ENCODE data around the gene PDE11A. TPM values are rescaled to one million over a fixed set of nuclear protein-coding genes. Genes with fewer than 3 reads are reported as not detected.

PDE11A gene
- total and polyA plus RNA-seq, 2 experiments from 2014 or later, result 0.08 to 0.73 TPM

- no peak overlapping the region for H2AFZ ChIP-seq
- no peak overlapping the region for H3K27ac Mint-ChIP-seq
- no peak for DNase-seq (ENCODE audit: low spot score)
- H3K4me1 ChIP-seq (ENCODE audit: insufficient read depth), result no peaks in the 10 kb centered on the region
- no peak for TF ChIP-seq ZNF331 (CRISPR knock-in tag; IDR thresholded peaks at IDR 0.05; ENCODE audit: low read depth)
- no peak for TF ChIP-seq REST (IDR thresholded peaks at IDR 0.05; ENCODE audit: unreplicated experiment)
- no peak for TF ChIP-seq EZH2phosphoT487 (IDR thresholded peaks at IDR 0.05; ENCODE audit: unreplicated experiment)
- TF ChIP-seq NANOG (IDR thresholded peaks at IDR 0.05; ENCODE audit: borderline replicate concordance), result no peak
- H3K27me3 ChIP-seq (ENCODE audit: insufficient read depth), result no peaks in the 10 kb centered on the region
- no peaks in the 10 kb centered on the region; the same call in 2 of the 3 replicates for H3K4me1 Mint-ChIP-seq
- no peaks in the 10 kb centered on the region for H3K79me2 ChIP-seq (replicated peaks; ENCODE audit: insufficient read depth)
- H3K27me3 Mint-ChIP-seq (ENCODE audit: insufficient read depth, low read depth, poor library complexity), result no peaks in the 10 kb centered on the region
- no peaks in the 10 kb centered on the region for H3K9me3 Mint-ChIP-seq
- H3K27ac ChIP-seq (ENCODE audit: low read depth), result no peak overlapping the region
- no peaks in the 10 kb centered on the region for H4K20me1 ChIP-seq (replicated peaks; ENCODE audit: insufficient read depth)
- no peaks in the 10 kb centered on the region for H3F3A ChIP-seq (replicated peaks; ENCODE audit: low read depth)
- H3K4me3 Mint-ChIP-seq, result no peak overlapping the region
- H3K9me2 ChIP-seq (ENCODE audit: insufficient read depth), result no peaks in the 10 kb centered on the region
- H3K36me3 Mint-ChIP-seq (ENCODE audit: low read depth), result no peaks in the 10 kb centered on the region
- H3K4me2 ChIP-seq, result no peak overlapping the region
- ATAC-seq, result no peak
- no peaks in the 10 kb centered on the region for H3K36me3 ChIP-seq (ENCODE audit: insufficient read depth)
- no peak overlapping the region for H3K4me3 ChIP-seq
Observed at GRCh38 chr2:177914247-177914646, 158.3 kb downstream of the PDE11A start.

GRCh38 chr2:177909962-177910361 is 162.6 kb downstream of the PDE11A start:
- H3K9me2 ChIP-seq (ENCODE audit: insufficient read depth), result no peaks in the 10 kb centered on the region
- no peaks in the 10 kb centered on the region for H3K79me2 ChIP-seq (replicated peaks; ENCODE audit: insufficient read depth)
- ATAC-seq, result no peak
- H3K27me3 ChIP-seq (ENCODE audit: insufficient read depth), result no peaks in the 10 kb centered on the region
- TF ChIP-seq STAT1 (IDR thresholded peaks at IDR 0.05; ENCODE audit: unreplicated experiment), result no peak
- H3K4me1 ChIP-seq (ENCODE audit: insufficient read depth), result no peaks in the 10 kb centered on the region
- H3K4me2 ChIP-seq, result no peak overlapping the region
- H3K4me3 ChIP-seq, result no peak overlapping the region
- Mint-ChIP-seq H3K36me3 (ENCODE audit: low read depth) (no peaks in the 10 kb centered on the region), H3K9me3 (no peaks in the 10 kb centered on the region), H3K4me3 (no peak overlapping the region), H3K27ac (no peak overlapping the region), H3K4me1 (peaks cover 3% of the 10 kb centered on the region), H3K27me3 (ENCODE audit: insufficient read depth, low read depth, poor library complexity) (no peaks in the 10 kb centered on the region)
- H3K27ac ChIP-seq (ENCODE audit: low read depth), result no peak overlapping the region
- H3K36me3 ChIP-seq (ENCODE audit: insufficient read depth), result no peaks in the 10 kb centered on the region
- no peak overlapping the region for H2AFZ ChIP-seq
- H4K20me1 ChIP-seq (replicated peaks; ENCODE audit: insufficient read depth), result no peaks in the 10 kb centered on the region
- no peak for DNase-seq (ENCODE audit: low spot score)
- no peaks in the 10 kb centered on the region for H3F3A ChIP-seq (replicated peaks; ENCODE audit: low read depth)

GRCh38 chr2:177908824-177909223 is 163.8 kb downstream of the PDE11A start:
- TF ChIP-seq ETS1 (IDR thresholded peaks at IDR 0.05), result no peak
- TF ChIP-seq EZH2phosphoT487 (IDR thresholded peaks at IDR 0.05; ENCODE audit: unreplicated experiment), result no peak
- TF ChIP-seq EZH2 (IDR thresholded peaks at IDR 0.05; ENCODE audit: low read depth, unreplicated experiment), result no peak
- TF ChIP-seq NANOG (IDR thresholded peaks at IDR 0.05; ENCODE audit: borderline replicate concordance), result no peak
- Histone ChIP-seq H3K79me2 (replicated peaks; ENCODE audit: insufficient read depth) (no peaks in the 10 kb centered on the region), H2AFZ (no peak overlapping the region), H3K4me2 (no peak overlapping the region), H3K36me3 (ENCODE audit: insufficient read depth) (no peaks in the 10 kb centered on the region), H3K9me2 (ENCODE audit: insufficient read depth) (no peaks in the 10 kb centered on the region), H3F3A (replicated peaks; ENCODE audit: low read depth) (no peaks in the 10 kb centered on the region), H3K4me1 (ENCODE audit: insufficient read depth) (no peaks in the 10 kb centered on the region), H4K20me1 (replicated peaks; ENCODE audit: insufficient read depth) (no peaks in the 10 kb centered on the region), H3K4me3 (no peak overlapping the region), H3K27me3 (ENCODE audit: insufficient read depth) (no peaks in the 10 kb centered on the region), H3K27ac (ENCODE audit: low read depth) (no peak overlapping the region)
- ATAC-seq, result no peak
- no peak for DNase-seq (ENCODE audit: low spot score)
- Mint-ChIP-seq H3K27ac (no peak overlapping the region), H3K4me1 (peaks cover 3% of the 10 kb centered on the region), H3K4me3 (no peak overlapping the region), H3K36me3 (ENCODE audit: low read depth) (no peaks in the 10 kb centered on the region), H3K27me3 (ENCODE audit: insufficient read depth, low read depth, poor library complexity) (no peaks in the 10 kb centered on the region), H3K9me3 (no peaks in the 10 kb centered on the region)
